ENCODE results near the gene EZH1.

EZH1 gene

DNA sequence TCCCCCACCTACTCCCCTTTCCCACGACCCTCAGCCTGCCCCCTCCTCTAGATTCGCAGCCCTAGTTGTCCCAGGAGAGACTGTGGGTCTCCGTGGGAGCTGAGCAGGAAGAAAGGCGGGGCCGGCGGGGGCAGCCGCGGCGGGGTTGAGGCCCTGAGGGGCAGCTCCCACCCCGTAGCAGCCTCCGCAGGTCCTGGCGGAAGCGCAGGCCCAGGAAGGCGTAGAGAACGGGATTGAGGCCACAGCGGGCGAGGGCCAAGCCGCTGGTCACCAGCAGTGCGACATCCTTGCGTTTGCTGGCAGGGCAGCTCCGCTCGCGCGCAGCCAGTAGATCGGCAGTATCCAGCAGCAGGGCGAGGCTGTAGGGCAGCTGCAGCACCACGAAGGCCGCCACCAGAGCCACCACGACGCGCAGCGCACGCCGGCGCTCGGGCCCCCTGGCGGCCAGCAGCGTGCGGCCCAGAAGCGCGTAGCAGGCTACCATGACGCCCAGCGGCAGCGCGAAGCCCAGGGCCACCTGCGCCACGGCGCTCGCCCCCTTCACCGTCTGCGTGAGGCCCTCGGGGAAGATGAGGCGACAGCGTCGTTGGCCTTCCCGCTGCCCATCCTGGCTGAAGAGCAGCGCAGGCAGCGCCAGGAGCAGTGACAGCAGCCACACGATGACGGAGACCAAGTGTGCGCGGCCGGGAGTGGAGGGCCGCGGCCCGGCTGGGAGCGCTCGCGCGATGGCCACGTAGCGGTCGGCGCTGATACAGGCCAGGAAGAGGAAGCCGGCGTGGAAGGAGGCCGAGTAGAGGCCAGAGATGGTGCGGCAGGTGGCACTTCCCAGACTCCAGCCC is 65.1 kb downstream of the EZH1 start:
- Histone ChIP-seq H3K4me3 (ENCODE audit: low read depth, low read length, poor library complexity, severe bottlenecking) (peak overlapping the region; percentile 64), H2AFZ (ENCODE audit: low read length) (no peak overlapping the region), H3K9ac (ENCODE audit: low read length) (peak overlapping the region; percentile 57; the same call in 1 of the 2 replicates), H3K4me1 (ENCODE audit: insufficient read depth, low read length, severe bottlenecking) (peaks cover 56% of the 10 kb centered on the region), H3K27ac (ENCODE audit: low read depth, low read length, poor library complexity, severe bottlenecking) (no peak overlapping the region), H3K27me3 (ENCODE audit: insufficient read depth, low read length) (0 out of 2 replicates have a peak, but pooled peaks cover 7% of the 10 kb centered on the region), H4K20me1 (ENCODE audit: insufficient read depth, low read length) (no peaks in the 10 kb centered on the region), H3F3A (ENCODE audit: insufficient read depth, low read length) (no peaks in the 10 kb centered on the region), H3K4me2 (ENCODE audit: low read length) (peak overlapping the region; percentile 87), H3K79me2 (ENCODE audit: insufficient read depth, low read length) (no peaks in the 10 kb centered on the region), H3K9me2 (ENCODE audit: low read depth, low read length) (no peaks in the 10 kb centered on the region), H3K9me3 (ENCODE audit: low read length) (no peaks in the 10 kb centered on the region), H3K36me3 (ENCODE audit: insufficient read depth, low read length) (no peaks in the 10 kb centered on the region)
- TF ChIP-seq EZH2 (IDR thresholded peaks at IDR 0.05; ENCODE audit: borderline replicate concordance, low read length): no peak
- TF ChIP-seq, protein P1, sequence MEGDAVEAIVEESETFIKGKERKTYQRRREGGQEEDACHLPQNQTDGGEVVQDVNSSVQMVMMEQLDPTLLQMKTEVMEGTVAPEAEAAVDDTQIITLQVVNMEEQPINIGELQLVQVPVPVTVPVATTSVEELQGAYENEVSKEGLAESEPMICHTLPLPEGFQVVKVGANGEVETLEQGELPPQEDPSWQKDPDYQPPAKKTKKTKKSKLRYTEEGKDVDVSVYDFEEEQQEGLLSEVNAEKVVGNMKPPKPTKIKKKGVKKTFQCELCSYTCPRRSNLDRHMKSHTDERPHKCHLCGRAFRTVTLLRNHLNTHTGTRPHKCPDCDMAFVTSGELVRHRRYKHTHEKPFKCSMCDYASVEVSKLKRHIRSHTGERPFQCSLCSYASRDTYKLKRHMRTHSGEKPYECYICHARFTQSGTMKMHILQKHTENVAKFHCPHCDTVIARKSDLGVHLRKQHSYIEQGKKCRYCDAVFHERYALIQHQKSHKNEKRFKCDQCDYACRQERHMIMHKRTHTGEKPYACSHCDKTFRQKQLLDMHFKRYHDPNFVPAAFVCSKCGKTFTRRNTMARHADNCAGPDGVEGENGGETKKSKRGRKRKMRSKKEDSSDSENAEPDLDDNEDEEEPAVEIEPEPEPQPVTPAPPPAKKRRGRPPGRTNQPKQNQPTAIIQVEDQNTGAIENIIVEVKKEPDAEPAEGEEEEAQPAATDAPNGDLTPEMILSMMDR (IDR thresholded peaks at IDR 0.05; ENCODE audit: low read length): peak; percentile 83

DNA sequence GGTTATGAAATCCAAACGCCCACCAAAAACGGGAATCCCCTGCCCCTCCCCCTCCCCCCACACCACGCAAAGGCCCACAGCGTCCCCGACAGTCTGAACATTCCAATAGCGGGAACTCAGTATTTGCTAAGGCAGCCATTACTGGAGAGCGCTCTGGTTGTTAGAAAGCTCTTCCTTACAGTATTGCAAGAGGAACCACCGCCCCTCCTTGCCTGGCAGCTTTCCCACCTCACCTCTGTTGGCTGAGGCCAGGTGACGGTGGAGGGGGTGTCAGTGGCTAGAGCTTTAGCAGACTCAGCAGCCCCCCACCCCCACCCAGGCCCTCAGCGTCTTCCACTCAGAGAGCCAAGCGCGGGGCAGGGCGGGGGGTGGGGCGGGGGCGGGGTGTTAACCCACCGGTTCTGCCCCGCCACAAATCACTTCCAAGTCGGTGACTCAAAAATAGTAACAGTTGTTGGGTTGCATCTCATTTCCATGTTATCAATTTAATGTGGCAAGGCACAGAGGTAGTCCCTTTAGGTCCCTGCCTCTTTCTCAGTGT is 65.8 kb downstream of the EZH1 start:
- Histone ChIP-seq H3K4me1 (ENCODE audit: insufficient read depth, low read length, severe bottlenecking) (peaks cover 60% of the 10 kb centered on the region), H2AFZ (ENCODE audit: low read length) (no peak overlapping the region), H3K9me3 (ENCODE audit: low read length) (no peaks in the 10 kb centered on the region), H3K27ac (ENCODE audit: low read depth, low read length, poor library complexity, severe bottlenecking) (no peak overlapping the region), H4K20me1 (ENCODE audit: insufficient read depth, low read length) (no peaks in the 10 kb centered on the region), H3K9ac (ENCODE audit: low read length) (peak overlapping the region; percentile 57; the same call in 1 of the 2 replicates), H3K36me3 (ENCODE audit: insufficient read depth, low read length) (no peaks in the 10 kb centered on the region), H3K27me3 (ENCODE audit: insufficient read depth, low read length) (0 out of 2 replicates have a peak, but pooled peaks cover 7% of the 10 kb centered on the region), H3F3A (ENCODE audit: insufficient read depth, low read length) (no peaks in the 10 kb centered on the region), H3K79me2 (ENCODE audit: insufficient read depth, low read length) (no peaks in the 10 kb centered on the region), H3K9me2 (ENCODE audit: low read depth, low read length) (no peaks in the 10 kb centered on the region), H3K4me3 (ENCODE audit: low read depth, low read length, poor library complexity, severe bottlenecking) (peak overlapping the region; percentile 64), H3K4me2 (ENCODE audit: low read length) (peak overlapping the region; percentile 87)
- TF ChIP-seq, protein P1 (IDR thresholded peaks at IDR 0.05; ENCODE audit: low read length): no peak
- no peak for TF ChIP-seq EZH2 (IDR thresholded peaks at IDR 0.05; ENCODE audit: borderline replicate concordance, low read length)

DNA sequence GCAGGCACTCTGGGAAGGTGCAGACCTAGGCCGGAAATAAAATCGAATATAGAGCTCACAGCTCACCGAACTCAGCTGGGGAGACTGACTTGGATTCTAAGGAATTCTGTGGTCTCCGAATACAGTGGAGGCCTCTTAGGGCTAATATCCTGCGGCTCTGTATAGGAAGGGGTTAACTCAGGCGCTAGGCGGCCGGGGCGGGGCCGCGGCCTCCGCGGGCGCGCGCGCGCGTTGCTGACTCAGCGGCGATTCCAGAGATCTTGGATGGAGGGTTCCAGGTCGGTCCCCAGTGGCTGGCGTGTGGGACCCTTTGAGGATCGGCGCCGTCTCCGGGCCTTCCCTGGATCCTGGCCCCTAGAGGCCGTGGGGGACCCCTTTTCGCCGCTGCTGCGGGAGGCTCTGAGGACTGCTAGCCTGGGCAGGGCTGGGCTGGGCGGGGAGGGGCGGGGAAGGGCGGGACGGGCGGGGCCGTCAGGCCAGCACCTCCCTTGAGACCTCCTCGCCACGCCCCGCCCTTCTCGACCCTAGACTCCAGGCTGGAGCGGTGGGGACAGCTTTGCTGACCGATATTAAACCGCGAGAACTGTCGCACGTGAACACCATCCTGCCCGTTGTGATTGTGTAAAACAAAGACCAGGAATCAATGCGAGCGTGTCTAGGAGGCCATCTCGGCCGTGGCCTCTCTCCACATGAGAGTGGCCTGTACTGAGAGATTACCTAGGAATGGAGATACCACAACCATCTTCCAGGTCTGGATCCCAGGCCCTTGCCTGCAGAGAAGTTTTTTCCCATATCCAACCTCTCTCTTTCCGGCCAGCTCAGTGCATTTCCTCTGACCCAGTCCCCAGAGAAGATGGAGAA is 66.7 kb downstream of the EZH1 start:
- H2AFZ ChIP-seq (ENCODE audit: low read length): no peak overlapping the region
- H3K36me3 ChIP-seq (ENCODE audit: insufficient read depth, low read length): no peaks in the 10 kb centered on the region
- H3K4me3 ChIP-seq (ENCODE audit: low read depth, low read length, poor library complexity, severe bottlenecking): peak overlapping the region; percentile 64
- H3K27me3 ChIP-seq (ENCODE audit: insufficient read depth, low read length): peaks cover 7% of the 10 kb centered on the region; the same call in 1 of the 2 replicates
- TF ChIP-seq EZH2 (IDR thresholded peaks at IDR 0.05; ENCODE audit: borderline replicate concordance, low read length): no peak
- TF ChIP-seq, protein P1 (IDR thresholded peaks at IDR 0.05; ENCODE audit: low read length): no peak
- H3K9ac ChIP-seq (ENCODE audit: low read length): peak overlapping the region; percentile 72
- no peaks in the 10 kb centered on the region for H3K9me3 ChIP-seq (ENCODE audit: low read length)
- peak overlapping the region; percentile 87 for H3K4me2 ChIP-seq (ENCODE audit: low read length)
- H4K20me1 ChIP-seq (ENCODE audit: insufficient read depth, low read length): no peaks in the 10 kb centered on the region
- no peaks in the 10 kb centered on the region for H3K9me2 ChIP-seq (ENCODE audit: low read depth, low read length)
- peaks cover 64% of the 10 kb centered on the region for H3K4me1 ChIP-seq (ENCODE audit: insufficient read depth, low read length, severe bottlenecking)
- peak overlapping the region; percentile 64 for H3K27ac ChIP-seq (ENCODE audit: low read depth, low read length, poor library complexity, severe bottlenecking)
- H3F3A ChIP-seq (ENCODE audit: insufficient read depth, low read length): no peaks in the 10 kb centered on the region
- no peaks in the 10 kb centered on the region for H3K79me2 ChIP-seq (ENCODE audit: insufficient read depth, low read length)

Measured in OCI-LY1 (cell line).